ENCODE data around the gene LRCH1.

Gene LRCH1

DNA sequence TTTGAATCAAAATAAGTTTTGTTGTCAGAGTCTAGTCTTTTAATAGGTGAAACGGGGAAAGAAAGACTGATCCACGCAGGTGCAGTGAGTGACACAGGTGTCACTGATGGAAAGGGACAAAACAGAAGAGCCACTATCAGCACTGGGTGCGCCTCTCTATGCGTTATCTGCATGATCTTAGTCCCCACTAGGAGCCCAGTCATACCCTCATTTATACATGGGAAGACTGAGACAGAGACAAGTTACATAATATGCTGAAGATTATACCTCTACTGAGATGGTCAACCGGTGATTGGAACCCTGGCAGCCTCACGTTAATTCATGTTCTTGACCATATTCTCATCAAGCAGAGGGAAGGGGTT lies 3.4 kb downstream of the LRCH1 start:
- no peak for DNase-seq (ENCODE audit: low read depth in 1 of 2, low spot score in 1 of 2)
- in situ Hi-C loops (cut with HindIII; ENCODE audit: low pct_unique_long_range_greater_than_20kb, low sequenced_read_pairs) = no loop called here
- TF ChIP-seq JUND (IDR thresholded peaks at IDR 0.05; ENCODE audit: low read depth) = no peak

DNA sequence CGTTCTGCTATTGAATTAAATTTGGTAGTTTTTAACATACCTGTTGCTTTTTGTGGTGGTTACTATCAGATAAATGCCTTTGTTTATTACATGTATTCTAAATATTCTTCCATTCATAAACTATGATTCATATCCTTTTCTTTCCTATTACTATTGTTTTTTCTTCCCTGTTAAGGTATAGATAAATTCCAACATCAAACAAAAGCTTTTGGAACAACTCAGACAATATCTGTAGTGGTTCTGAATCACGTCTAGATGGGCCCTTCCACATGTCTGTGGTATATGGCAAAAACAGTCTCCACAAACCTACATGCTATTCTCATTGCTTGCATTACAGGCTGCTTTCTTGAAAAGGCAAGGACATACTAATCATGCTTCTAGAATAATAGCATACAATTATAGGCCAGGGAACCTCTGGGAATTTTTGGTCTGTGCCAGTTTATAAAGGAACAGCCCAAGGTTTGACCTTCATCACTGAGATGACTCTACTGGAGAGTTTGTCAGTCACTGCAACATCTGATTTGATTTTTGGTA lies 6.4 kb downstream of the LRCH1 start:
- DNase-seq (ENCODE audit: low read depth in 1 of 2, low spot score in 1 of 2) = no peak
- in situ Hi-C loops (cut with HindIII; ENCODE audit: low pct_unique_long_range_greater_than_20kb, low sequenced_read_pairs) = no loop called here
- no peak for TF ChIP-seq JUND (IDR thresholded peaks at IDR 0.05; ENCODE audit: low read depth)

DNA sequence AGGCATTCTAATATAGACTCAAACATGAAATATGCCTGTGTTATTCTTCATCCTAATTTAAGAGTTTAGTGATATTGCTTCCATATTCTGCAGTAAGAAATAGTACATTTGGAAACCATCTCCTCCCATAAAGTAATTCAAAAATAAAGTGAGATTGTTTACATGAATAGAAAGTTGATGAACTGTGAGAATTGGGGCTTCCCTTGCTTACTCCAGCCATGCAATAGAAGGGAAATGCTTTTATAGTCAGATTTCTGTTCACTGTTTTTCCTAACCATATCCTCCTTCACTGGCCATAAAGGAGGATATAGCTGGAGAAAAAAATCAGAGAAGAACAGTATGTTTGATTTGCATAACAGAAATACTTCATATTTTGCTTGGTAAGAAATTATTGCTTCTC lies 7.8 kb downstream of the LRCH1 start:
- no peak for DNase-seq (ENCODE audit: low read depth in 1 of 2, low spot score in 1 of 2)
- in situ Hi-C loops (cut with HindIII; ENCODE audit: low pct_unique_long_range_greater_than_20kb, low sequenced_read_pairs) = no loop called here
- TF ChIP-seq JUND (IDR thresholded peaks at IDR 0.05; ENCODE audit: low read depth) = no peak

DNA sequence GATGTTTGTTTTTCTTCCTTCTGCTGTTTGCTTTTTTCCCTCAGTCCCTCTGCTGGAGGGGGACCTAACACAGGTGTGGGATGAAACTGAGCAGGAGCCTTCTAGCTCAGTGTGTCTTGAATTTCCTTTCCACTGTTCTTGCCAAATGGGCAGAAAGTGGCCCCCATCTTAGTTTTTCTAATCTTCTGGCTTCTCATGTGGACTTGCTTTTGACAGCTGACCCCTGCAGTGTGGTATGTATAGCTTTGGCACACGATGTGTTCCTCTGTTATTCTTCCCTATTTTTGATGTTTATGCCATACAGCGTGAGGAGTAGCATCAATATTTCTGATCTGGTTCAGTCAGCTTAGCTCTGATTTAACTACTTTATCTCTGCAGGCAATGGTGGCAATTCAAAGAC lies 8.3 kb downstream of the LRCH1 start:
- TF ChIP-seq JUND (IDR thresholded peaks at IDR 0.05; ENCODE audit: low read depth) = no peak
- in situ Hi-C loops (cut with HindIII; ENCODE audit: low pct_unique_long_range_greater_than_20kb, low sequenced_read_pairs) = no loop called here
- no peak for DNase-seq (ENCODE audit: low read depth in 1 of 2, low spot score in 1 of 2)

DNA sequence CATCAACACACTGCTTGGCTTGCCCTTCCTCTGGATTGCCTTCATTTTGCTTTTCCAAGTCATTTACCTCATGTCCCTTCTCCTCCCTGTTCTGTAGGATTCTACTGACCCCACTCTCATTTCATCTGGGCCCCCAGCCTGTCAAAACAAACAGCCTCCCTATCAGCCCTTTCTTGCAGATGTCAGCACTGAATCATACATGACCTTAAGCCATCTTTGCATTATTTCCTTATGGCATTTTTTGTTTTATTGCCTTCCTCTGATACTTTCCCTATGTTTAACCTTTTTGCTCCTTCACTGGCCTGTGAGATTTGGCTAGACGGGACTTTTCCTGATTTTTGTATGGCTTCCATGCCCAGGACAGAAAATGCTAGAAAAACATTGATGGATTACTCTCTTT lies 8.7 kb downstream of the LRCH1 start:
- no peak for DNase-seq (ENCODE audit: low read depth in 1 of 2, low spot score in 1 of 2)
- no peak for TF ChIP-seq JUND (IDR thresholded peaks at IDR 0.05; ENCODE audit: low read depth)
- in situ Hi-C loops (cut with HindIII; ENCODE audit: low pct_unique_long_range_greater_than_20kb, low sequenced_read_pairs) = no loop called here

DNA sequence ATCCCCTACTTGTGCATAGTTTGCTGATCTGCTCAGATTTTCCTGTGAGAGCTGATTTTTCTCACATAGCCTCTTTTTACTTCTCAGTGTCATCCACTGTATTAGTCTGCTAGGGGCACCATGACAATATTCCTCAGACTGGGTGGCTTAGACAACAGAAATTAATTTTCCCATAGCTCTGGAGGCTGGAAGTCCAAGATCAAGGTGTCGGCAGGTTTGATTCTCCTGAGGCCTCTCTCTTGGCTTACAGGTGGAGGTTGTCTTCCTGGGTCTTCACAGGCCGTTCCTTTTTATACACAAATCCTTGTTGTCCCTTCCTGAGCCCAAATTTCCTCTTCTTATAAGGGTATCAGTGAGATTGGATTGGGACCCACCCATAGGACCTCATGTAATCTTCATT lies 9.2 kb downstream of the LRCH1 start:
- DNase-seq (ENCODE audit: low read depth in 1 of 2, low spot score in 1 of 2) = no peak
- no peak for TF ChIP-seq JUND (IDR thresholded peaks at IDR 0.05; ENCODE audit: low read depth)
- in situ Hi-C loops (cut with HindIII; ENCODE audit: low pct_unique_long_range_greater_than_20kb, low sequenced_read_pairs) = no loop called here

DNA sequence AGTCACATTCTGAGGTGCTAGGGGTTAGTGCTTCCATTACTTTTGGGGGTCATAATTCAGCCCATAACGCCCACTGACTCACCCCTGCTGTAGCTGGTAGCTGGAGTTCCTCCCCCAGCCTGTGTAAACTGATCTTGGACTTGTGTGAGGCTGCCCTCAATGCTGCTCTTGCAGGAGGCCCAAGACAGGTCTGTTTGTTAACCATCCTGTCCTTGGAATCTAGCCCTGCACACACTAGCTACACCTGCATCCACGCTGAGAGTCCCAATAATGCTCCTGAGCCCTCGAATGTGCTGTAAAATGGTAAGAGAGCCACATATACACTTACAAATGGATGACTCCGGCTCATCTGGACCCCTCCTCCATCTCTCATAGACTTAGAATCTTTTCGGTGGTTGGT lies 9.6 kb downstream of the LRCH1 start:
- no peak for DNase-seq (ENCODE audit: low read depth in 1 of 2, low spot score in 1 of 2)
- TF ChIP-seq JUND (IDR thresholded peaks at IDR 0.05; ENCODE audit: low read depth) = no peak
- in situ Hi-C loops (cut with HindIII; ENCODE audit: low pct_unique_long_range_greater_than_20kb, low sequenced_read_pairs) = no loop called here

DNA sequence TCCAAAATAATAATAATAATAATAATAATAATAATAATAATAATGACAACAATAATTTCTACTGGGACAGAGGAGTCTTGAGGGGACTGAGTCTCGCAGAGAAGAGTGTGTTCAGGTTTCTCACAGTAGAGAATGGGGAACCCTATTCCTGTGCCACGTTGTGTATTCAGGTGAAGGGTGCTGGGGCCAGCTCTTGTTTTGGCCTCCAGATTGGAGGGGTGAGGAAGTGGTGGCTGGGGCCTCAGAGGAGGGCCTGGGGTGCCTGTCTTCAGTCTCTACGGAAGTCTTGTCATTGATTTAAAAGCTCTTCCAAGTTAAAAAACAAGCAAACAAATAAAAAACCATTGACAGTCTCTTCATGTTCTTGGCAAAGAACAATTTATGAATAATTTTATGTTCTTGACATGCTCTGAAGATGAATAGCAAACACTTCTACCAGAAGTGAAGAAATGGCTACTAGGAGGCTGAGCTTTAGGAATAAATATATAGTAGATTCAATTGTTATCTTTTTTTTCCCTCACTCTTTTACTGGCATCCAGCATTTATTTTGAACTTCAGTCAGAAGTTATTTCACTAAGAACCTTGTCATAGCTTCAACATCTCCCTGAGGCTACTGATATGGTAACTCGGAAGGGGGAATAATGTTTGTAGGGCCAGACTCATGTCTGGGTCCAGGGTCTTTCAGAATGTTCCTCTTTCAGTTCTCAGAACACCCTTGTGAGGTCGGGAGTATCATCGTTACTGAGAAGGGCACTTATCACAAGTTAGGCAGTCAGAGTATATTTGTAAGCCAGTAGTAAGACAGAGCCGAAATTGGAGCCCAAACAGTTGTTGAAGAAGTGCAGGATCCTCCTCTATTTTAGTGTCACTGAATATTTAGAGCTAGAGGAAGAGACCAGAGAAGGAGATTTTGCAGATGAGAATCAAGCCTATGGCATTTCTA lies 13.1 kb downstream of the LRCH1 start:
- DNase-seq (ENCODE audit: low read depth in 1 of 2, low spot score in 1 of 2) = no peak
- in situ Hi-C loops (cut with HindIII; ENCODE audit: low pct_unique_long_range_greater_than_20kb, low sequenced_read_pairs) = no loop called here
- no peak for TF ChIP-seq JUND (IDR thresholded peaks at IDR 0.05; ENCODE audit: low read depth)

DNA sequence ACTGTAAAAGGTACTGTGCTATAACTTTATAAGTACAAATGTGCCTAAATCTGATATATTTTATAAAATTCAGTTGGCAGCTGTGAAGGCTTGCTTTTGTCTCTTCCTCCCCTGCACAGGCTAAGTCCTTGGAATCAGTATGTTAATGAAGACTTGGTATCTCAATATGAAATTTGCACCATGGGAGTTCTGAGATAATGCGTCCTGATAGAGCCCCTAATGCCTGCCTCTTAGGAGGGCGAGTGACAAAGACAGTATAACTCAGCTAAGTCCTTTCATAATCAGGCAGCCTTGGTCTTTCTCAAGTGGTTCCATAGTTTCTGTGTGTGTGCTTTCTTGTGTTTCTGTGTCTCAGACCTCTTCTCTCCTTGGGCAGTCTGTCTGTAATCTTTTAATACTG lies 14.7 kb downstream of the LRCH1 start:
- in situ Hi-C loops (cut with HindIII; ENCODE audit: low pct_unique_long_range_greater_than_20kb, low sequenced_read_pairs) = no loop called here
- no peak for TF ChIP-seq JUND (IDR thresholded peaks at IDR 0.05; ENCODE audit: low read depth)
- DNase-seq (ENCODE audit: low read depth in 1 of 2, low spot score in 1 of 2) = no peak

DNA sequence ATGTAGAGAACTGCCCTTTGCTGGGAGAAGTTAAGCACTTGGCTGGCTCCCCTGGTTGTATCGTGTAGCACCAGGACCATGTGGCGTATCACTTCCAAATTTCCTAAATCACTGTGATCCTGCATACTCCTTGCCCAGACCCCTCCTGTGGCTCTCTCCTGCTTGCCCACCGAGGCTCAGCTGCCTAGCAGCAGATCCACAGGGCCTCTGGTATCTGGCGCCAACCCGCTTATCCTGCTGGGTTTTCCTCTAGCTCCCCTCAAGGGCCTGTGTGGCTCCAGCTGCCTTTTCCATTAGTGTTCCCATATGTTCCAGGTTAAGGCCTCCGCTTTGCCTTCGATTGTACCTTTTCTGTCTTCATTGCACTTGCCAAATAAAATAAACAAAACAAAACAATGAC lies 16.5 kb downstream of the LRCH1 start:
- in situ Hi-C loops (cut with HindIII; ENCODE audit: low pct_unique_long_range_greater_than_20kb, low sequenced_read_pairs) = no loop called here
- DNase-seq (ENCODE audit: low read depth in 1 of 2, low spot score in 1 of 2) = no peak

DNA sequence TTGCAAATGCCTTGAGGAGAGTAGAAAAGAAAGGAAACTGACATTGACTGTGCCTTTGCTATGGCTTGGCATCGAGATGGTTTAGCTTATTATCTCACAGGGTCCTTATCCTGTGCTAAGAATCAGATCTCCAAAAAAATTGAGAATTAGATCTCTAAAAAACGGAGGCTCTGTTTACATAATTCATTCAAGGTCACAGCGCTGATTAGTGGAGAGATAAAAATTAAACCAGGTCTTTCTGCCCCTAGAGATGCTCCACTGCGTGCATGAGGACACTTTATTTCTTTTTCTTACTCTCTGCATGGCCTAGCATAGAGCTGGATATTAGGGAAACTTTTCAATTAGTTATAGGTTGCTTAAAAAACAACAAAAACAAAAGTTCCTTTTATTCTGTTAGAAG lies 17.3 kb downstream of the LRCH1 start:
- in situ Hi-C loops (cut with HindIII; ENCODE audit: low pct_unique_long_range_greater_than_20kb, low sequenced_read_pairs) = no loop called here
- DNase-seq (ENCODE audit: low read depth in 1 of 2, low spot score in 1 of 2) = no peak
- no peak for TF ChIP-seq JUND (IDR thresholded peaks at IDR 0.05; ENCODE audit: low read depth)

More for the DNA sequence above, 16.5 kb downstream of the LRCH1 start:
- no peak for TF ChIP-seq JUND (IDR thresholded peaks at IDR 0.05; ENCODE audit: low read depth)

DNA sequence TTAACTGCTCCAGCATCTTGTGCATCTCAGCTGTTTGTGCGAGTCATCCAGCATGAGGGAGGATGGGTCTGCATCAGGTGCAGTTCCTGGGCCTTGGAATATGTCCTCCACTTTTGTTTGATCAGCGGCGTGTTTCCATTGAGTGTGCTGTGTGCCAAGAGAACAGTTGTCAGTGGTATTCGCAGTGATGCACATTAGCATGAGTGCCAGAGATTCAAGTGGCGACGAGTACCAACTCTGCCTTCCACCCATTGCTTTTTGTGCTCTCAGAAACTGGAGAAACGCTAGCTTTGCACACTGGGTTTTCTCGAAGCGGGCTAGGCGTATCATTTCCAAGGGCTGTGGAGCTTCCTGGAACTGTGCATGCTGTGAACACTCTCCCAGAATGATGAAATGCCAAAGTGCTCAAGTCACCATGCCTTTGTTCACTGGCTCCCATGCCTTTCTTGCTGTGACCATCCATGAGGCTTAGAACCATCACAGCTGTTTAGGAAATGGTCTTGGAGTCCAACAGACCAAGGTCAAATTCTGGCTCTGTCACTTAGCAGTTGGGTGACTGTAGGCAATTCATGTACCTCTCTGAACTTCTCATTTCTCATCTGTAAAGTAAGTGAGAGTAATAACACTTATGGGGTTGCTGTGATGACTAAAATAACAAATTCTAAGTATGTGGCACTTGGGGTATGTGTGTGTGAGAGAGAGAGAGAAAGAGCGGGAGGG lies 18.4 kb downstream of the LRCH1 start:
- DNase-seq (ENCODE audit: low read depth in 1 of 2, low spot score in 1 of 2) = no peak

More for the DNA sequence above, 18.4 kb downstream of the LRCH1 start:
- no peak for TF ChIP-seq JUND (IDR thresholded peaks at IDR 0.05; ENCODE audit: low read depth)
- in situ Hi-C loops (cut with HindIII; ENCODE audit: low pct_unique_long_range_greater_than_20kb, low sequenced_read_pairs) = no loop called here
